H1 (cell line): ENCODE measurements around the gene SLC7A8. TPM values are rescaled to one million over a fixed set of nuclear protein-coding genes. Genes with fewer than 3 reads are reported as not detected.

Experiments used
- polyA plus RNA-seq, 7 experiments: library from polyadenylated mRNA; depleted of rRNA in 3 of 7; stranded (reverse) in 5 of 7; unstranded in 2 of 7; fragments of >200 nt in 5 of 7; fragments of 200-250 nt in 2 of 7; gene quantifications; 1 replicate in 5 of 7; 2 replicates in 1 of 7; 4 replicates in 1 of 7; pipeline versions ENCODE4 v1.2.1 to v1.2.3, GENCODE V29; 2011 to 2013; ENCODE audit warnings: missing spikeins in 2 of 7, mixed read lengths in 2 of 7
- total RNA-seq: library from RNA; stranded (reverse); fragmentation: NEBNext Ultra II Directional; extraction: Animal tissue kit (Norgen Biotek cat#: 25700); gene quantifications from 2 replicates; pipeline ENCODE4 v1.2.1, GENCODE V29; 2021
- TF ChIP-seq, protein P1 (sequence below): fragments of 300-600 bp; sonication (generic); IDR thresholded peaks from 2 replicates; pipeline ENCODE4 v1.7.1; 2012; ENCODE audit warnings: low read length, moderate library complexity, mild to moderate bottlenecking, inconsistent platforms; ENCODE audit not compliant: insufficient replicate concordance

Gene SLC7A8
- total and polyA plus RNA-seq, 2 of the 8 experiments (the other 6 are each of a cell fraction or from before 2014, with no cell fraction given), result 182 to 204 TPM

DNA sequence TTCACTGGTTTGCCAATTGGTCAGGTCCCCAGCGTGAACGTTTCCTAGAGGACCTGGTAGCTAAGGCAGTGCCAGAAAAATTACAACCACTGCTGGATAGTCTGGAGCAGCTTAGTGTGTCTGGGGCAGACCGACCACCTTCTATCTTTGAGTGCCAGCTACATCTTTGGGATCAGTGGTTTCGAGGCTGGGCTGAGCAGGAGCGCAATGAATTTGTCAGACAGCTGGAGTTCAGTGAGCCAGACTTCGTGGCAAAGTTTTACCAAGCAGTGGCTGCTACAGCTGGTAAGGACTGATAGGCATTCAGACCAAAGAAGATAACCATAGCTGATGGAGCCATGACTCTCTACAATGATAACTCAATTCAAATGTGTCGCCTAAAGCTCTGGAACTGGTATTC lies 85.7 kb downstream of the SLC7A8 start (continued):
- TF ChIP-seq, protein P1, sequence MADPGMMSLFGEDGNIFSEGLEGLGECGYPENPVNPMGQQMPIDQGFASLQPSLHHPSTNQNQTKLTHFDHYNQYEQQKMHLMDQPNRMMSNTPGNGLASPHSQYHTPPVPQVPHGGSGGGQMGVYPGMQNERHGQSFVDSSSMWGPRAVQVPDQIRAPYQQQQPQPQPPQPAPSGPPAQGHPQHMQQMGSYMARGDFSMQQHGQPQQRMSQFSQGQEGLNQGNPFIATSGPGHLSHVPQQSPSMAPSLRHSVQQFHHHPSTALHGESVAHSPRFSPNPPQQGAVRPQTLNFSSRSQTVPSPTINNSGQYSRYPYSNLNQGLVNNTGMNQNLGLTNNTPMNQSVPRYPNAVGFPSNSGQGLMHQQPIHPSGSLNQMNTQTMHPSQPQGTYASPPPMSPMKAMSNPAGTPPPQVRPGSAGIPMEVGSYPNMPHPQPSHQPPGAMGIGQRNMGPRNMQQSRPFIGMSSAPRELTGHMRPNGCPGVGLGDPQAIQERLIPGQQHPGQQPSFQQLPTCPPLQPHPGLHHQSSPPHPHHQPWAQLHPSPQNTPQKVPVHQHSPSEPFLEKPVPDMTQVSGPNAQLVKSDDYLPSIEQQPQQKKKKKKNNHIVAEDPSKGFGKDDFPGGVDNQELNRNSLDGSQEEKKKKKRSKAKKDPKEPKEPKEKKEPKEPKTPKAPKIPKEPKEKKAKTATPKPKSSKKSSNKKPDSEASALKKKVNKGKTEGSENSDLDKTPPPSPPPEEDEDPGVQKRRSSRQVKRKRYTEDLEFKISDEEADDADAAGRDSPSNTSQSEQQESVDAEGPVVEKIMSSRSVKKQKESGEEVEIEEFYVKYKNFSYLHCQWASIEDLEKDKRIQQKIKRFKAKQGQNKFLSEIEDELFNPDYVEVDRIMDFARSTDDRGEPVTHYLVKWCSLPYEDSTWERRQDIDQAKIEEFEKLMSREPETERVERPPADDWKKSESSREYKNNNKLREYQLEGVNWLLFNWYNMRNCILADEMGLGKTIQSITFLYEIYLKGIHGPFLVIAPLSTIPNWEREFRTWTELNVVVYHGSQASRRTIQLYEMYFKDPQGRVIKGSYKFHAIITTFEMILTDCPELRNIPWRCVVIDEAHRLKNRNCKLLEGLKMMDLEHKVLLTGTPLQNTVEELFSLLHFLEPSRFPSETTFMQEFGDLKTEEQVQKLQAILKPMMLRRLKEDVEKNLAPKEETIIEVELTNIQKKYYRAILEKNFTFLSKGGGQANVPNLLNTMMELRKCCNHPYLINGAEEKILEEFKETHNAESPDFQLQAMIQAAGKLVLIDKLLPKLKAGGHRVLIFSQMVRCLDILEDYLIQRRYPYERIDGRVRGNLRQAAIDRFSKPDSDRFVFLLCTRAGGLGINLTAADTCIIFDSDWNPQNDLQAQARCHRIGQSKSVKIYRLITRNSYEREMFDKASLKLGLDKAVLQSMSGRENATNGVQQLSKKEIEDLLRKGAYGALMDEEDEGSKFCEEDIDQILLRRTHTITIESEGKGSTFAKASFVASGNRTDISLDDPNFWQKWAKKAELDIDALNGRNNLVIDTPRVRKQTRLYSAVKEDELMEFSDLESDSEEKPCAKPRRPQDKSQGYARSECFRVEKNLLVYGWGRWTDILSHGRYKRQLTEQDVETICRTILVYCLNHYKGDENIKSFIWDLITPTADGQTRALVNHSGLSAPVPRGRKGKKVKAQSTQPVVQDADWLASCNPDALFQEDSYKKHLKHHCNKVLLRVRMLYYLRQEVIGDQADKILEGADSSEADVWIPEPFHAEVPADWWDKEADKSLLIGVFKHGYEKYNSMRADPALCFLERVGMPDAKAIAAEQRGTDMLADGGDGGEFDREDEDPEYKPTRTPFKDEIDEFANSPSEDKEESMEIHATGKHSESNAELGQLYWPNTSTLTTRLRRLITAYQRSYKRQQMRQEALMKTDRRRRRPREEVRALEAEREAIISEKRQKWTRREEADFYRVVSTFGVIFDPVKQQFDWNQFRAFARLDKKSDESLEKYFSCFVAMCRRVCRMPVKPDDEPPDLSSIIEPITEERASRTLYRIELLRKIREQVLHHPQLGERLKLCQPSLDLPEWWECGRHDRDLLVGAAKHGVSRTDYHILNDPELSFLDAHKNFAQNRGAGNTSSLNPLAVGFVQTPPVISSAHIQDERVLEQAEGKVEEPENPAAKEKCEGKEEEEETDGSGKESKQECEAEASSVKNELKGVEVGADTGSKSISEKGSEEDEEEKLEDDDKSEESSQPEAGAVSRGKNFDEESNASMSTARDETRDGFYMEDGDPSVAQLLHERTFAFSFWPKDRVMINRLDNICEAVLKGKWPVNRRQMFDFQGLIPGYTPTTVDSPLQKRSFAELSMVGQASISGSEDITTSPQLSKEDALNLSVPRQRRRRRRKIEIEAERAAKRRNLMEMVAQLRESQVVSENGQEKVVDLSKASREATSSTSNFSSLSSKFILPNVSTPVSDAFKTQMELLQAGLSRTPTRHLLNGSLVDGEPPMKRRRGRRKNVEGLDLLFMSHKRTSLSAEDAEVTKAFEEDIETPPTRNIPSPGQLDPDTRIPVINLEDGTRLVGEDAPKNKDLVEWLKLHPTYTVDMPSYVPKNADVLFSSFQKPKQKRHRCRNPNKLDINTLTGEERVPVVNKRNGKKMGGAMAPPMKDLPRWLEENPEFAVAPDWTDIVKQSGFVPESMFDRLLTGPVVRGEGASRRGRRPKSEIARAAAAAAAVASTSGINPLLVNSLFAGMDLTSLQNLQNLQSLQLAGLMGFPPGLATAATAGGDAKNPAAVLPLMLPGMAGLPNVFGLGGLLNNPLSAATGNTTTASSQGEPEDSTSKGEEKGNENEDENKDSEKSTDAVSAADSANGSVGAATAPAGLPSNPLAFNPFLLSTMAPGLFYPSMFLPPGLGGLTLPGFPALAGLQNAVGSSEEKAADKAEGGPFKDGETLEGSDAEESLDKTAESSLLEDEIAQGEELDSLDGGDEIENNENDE, result no peak
